Measurements from ENCODE around the gene RAB26.
"Not testable (repeated sequence)": the region's sequence is repeated elsewhere in the genome, so short reads cannot be mapped to it uniquely, and the experiment has no call there.

RAB26 gene

GRCh38 chr16:2117341-2117740 lies 31.1 kb upstream of the RAB26 start:
- not testable (repeated sequence) for DNase-seq (ENCODE audit: low read depth in 2 of 2)

- not testable (repeated sequence) for DNase-seq (ENCODE audit: low read depth in 2 of 2)
Observed at GRCh38 chr16:2117960-2118722, 30.3 kb upstream of the RAB26 start.

GRCh38 chr16:2121325-2121724 lies 27.1 kb upstream of the RAB26 start:
- DNase-seq (ENCODE audit: low read depth in 2 of 2) = not testable (repeated sequence)

GRCh38 chr16:2121853-2122252 lies 26.6 kb upstream of the RAB26 start:
- no peak for DNase-seq (ENCODE audit: low read depth in 2 of 2)

GRCh38 chr16:2122429-2122828 lies 26.0 kb upstream of the RAB26 start:
- DNase-seq (ENCODE audit: low read depth in 2 of 2) = no peak

- DNase-seq (ENCODE audit: low read depth in 2 of 2) = not testable (repeated sequence)
Observed at GRCh38 chr16:2122934-2123683, 25.3 kb upstream of the RAB26 start.

- not testable (repeated sequence) for DNase-seq (ENCODE audit: low read depth in 2 of 2)
Observed at GRCh38 chr16:2123706-2124376, 24.6 kb upstream of the RAB26 start.

GRCh38 chr16:2124377-2124693 lies 24.1 kb upstream of the RAB26 start:
- not testable (repeated sequence) for DNase-seq (ENCODE audit: low read depth in 2 of 2)

- DNase-seq (ENCODE audit: low read depth in 2 of 2) = not testable (repeated sequence)
Observed at GRCh38 chr16:2124694-2125444, 23.6 kb upstream of the RAB26 start.

GRCh38 chr16:2125609-2126008 lies 22.8 kb upstream of the RAB26 start:
- DNase-seq (ENCODE audit: low read depth in 2 of 2) = not testable (repeated sequence)

GRCh38 chr16:2126161-2126743 lies 22.2 kb upstream of the RAB26 start:
- DNase-seq (ENCODE audit: low read depth in 2 of 2) = not testable (repeated sequence)

- not testable (repeated sequence) for DNase-seq (ENCODE audit: low read depth in 2 of 2)
Observed at GRCh38 chr16:2126928-2127556, 21.4 kb upstream of the RAB26 start.

GRCh38 chr16:2127630-2128280 lies 20.7 kb upstream of the RAB26 start:
- DNase-seq (ENCODE audit: low read depth in 2 of 2) = not testable (repeated sequence)

- DNase-seq (ENCODE audit: low read depth in 2 of 2) = not testable (repeated sequence)
Observed at GRCh38 chr16:2129251-2129650, 19.2 kb upstream of the RAB26 start.

- not testable (repeated sequence) for DNase-seq (ENCODE audit: low read depth in 2 of 2)
Observed at GRCh38 chr16:2129890-2130447, 18.5 kb upstream of the RAB26 start.

- not testable (repeated sequence) for DNase-seq (ENCODE audit: low read depth in 2 of 2)
Observed at GRCh38 chr16:2133797-2134196, 14.6 kb upstream of the RAB26 start.

GRCh38 chr16:2135071-2135470 lies 13.4 kb upstream of the RAB26 start:
- DNase-seq (ENCODE audit: low read depth in 2 of 2) = not testable (repeated sequence)

GRCh38 chr16:2135770-2136490 lies 12.5 kb upstream of the RAB26 start, which contains the start of gene PKD1:
PKD1 (minus strand) TSS chr16:2135898; CDS start chr16:2135689, 209 bp downstream.
- DNase-seq (ENCODE audit: low read depth in 2 of 2) = peak; percentile 94 to 96

Data from activated CD8-positive, alpha-beta memory T cell treated with anti-CD3 and anti-CD28 coated beads for 4 hours (primary cell).